ENCODE measurements around the gene COL27A1. TPM values are rescaled to one million over a fixed set of nuclear protein-coding genes. Genes with fewer than 3 reads are reported as not detected.

Gene COL27A1
- 1.2 and 3.1 TPM in 2 replicates for total RNA-seq

DNA sequence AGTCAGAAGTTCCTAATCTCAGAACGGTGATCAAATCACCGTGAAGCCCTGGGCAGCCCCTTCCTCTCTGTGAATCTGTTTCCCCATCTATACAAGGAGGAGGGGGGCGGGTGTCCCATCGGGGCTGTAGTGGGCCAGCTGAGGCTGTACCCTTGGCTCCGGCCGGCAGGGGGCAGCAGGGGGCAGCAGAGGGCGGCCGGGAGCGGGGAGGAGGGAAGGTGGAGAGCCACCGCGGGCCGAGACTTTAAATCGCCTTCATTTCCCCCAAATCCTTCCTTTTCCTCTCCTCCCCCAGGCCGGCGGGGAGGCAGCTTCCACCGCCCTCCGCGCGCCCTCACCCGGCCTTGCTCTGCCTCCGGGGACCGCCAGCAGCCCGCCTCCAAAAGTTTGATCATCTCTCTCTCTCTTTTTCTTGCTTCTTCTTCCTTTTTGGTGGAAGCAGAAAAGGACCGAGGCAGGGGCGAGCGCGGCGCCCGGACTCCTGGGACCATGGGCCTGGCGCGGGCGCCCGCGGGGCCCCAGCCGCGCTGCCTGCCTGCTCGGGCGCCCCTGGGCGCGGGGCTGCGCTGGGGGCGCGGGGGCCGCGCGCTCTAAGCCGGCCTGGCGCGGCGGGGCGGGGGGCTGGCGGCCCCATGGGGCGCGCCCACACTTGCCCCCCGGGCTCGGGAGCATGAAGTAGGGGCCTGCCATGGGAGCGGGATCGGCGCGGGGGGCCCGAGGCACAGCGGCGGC lies at the start of gene COL27A1:
Gene COL27A1 (plus strand): TSS at position 275 of the 732 bp plus-strand sequence. CDS start 414 bp downstream, at position 689.

DNA sequence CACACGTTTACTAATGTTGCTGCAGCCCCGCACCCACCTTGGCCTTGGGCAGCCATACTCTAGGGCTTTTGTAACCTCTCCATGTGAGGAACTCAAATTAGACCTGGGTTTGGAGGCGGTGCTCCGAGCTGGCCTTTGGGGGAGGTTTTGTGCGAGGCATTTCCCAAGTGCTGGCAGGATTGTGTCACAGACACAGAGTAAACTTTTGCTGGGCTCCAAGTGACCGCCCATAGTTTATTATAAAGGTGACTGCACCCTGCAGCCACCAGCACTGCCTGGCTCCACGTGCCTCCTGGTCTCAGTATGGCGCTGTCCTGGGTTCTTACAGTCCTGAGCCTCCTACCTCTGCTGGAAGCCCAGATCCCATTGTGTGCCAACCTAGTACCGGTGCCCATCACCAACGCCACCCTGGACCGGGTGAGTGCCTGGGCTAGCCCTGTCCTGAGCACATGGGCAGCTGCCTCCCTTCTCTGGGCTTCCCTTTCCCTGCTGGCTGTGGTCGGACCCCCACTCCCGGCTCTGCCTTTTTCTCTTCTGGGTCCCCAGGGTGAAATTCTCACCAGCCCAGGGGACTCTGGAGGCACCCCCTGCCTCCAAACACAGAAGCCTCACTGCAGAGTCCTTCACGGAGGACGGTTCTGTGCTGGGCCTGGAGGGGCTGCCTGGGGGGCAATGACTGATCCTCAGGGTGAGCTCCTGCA lies 167.6 kb downstream of the COL27A1 start, which contains the start of gene ORM1:
Gene ORM1 (plus strand): TSS at position 268 of the 701 bp plus-strand sequence. CDS start 36 bp downstream, at position 304.

GRCh38 chr9:114329625-114330022 lies 174.3 kb downstream of the COL27A1 start, which contains the start of gene ORM2:
Gene ORM2, plus strand, starts transcription at chr9:114329869. Its CDS starts 36 bp downstream, at chr9:114329905.

Small RNAs within 50 kb of the gene (small RNA-seq; reads per million reads assigned to genes)
- gene MIR455 = 265 reads per million, percentile 99 among the genes with 10 or more reads in this experiment

Other genes with a start within 250 kb of the COL27A1 start
- not detected in 2 replicates for gene AMBP, start 77.2 kb upstream of the COL27A1 start, total RNA-seq
- gene KIF12, start 56.2 kb upstream of the COL27A1 start, total RNA-seq = not detected in 2 replicates
- gene ORM1, start 167.6 kb downstream of the COL27A1 start, total RNA-seq = not detected in 2 replicates
- gene ORM2, start 174.3 kb downstream of the COL27A1 start, total RNA-seq = not detected in 2 replicates
- 27.4 and 31.8 TPM in 2 replicates for gene AKNA, start 232.4 kb downstream of the COL27A1 start, total RNA-seq

Measured in placental epithelial cell (primary cell).